Mesodermal cell (in vitro differentiated cells): Measurements from ENCODE around the gene ITGA8.

Experiments
- H3K27ac ChIP-seq: 2 replicates; pipeline ENCODE4 v1.7.0; 2013; ENCODE audit warnings: mild to moderate bottlenecking, low read depth, low read length, moderate library complexity; ENCODE audit not compliant: severe bottlenecking
- H3K36me3 ChIP-seq: 2 replicates; pipeline ENCODE4 v1.7.1; 2013; ENCODE audit warnings: mild to moderate bottlenecking, low read length, moderate library complexity; ENCODE audit not compliant: control insufficient read depth, insufficient read depth
- H3K4me1 ChIP-seq: one replicate; pipeline ENCODE4 v1.7.1; 2013; ENCODE audit warnings: mild to moderate bottlenecking, low read length; ENCODE audit not compliant: insufficient read depth, control insufficient read depth, poor library complexity, severe bottlenecking
- H3K4me3 ChIP-seq: 2 replicates; pipeline ENCODE4 v1.7.0; 2013; ENCODE audit warnings: low read length, control low read depth, mild to moderate bottlenecking; ENCODE audit not compliant: insufficient read depth, poor library complexity, severe bottlenecking; ENCODE audit errors: extremely low read depth
- H3K9me3 ChIP-seq: 2 replicates; pipeline ENCODE4 v1.7.1; 2013; ENCODE audit warnings: mild to moderate bottlenecking, low read length, moderate library complexity; ENCODE audit not compliant: control insufficient read depth
- WGBS, 2 experiments: methylation state at CpG; one replicate each; pipeline ENCODE4 v1.1.5; 2013; ENCODE audit warnings: missing lambda C conversion rate in 2 of 2; ENCODE audit not compliant: insufficient coverage in 2 of 2; 5-methylcytosine and 5-hydroxymethylcytosine counted together

The ITGA8 gene

DNA sequence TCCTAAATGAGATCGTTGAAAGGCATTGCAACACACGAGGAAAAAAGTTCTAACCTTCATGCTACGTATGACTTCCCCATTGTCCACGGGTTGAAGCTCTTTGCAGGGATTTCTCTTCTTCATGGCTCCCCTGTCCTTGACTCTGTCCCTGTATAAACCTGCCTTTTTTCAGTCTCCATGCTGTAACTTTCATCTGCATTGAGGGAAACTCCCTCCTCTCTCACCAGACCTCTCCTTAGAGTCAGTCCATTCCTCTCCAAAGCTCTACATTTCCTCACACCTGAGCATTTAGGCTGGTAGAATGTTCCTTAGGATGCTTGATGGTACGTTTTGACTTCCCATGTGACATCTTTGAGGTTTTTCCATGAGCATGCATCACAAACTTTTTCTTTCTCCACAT is 214.4 kb downstream of the ITGA8 start:
- Histone ChIP-seq H3K4me1 (peaks cover 8% of the 10 kb centered on the region), H3K4me3 (no peak overlapping the region), H3K27ac (no peak overlapping the region), H3K36me3 (no peaks in the 10 kb centered on the region), H3K9me3 (peaks cover 4% of the 10 kb centered on the region)
- WGBS, 2 experiments, result 94 to 96% methylated on average over 4 to 5 of the region's 5 CpGs

DNA sequence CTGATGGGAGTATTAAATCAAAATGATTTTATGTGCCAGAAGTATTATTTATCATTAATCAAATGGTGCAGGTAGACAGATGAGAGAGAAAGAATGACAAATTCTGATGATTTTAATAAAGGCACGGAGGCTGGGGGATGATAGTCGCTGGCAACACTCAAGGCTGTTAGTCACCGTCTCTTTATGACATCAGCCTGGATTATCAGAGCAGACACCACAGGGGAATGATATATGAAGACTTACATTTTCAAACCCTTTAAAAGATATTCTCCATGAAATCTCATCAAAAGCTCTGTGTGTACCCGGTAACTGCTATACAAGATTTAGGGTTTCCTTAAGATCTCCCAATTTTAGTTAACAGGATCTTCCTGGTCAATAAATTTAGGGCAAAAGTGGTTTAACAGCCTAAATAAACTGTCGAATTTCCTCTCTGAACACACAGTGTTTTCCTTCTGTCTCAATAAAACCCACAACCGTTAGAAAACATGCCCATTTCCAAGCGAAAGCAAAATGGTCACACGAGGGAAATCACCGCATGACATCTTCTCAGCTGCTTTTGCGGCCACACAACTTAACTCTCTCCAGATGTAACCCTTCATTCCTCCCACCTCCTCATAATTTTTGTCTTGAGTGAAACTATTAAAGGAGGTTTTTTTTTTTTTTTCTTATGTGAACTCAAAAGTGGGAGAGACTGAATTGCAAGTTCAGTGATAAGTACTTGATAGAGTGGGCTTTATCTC is 215.5 kb downstream of the ITGA8 start:
- H3K27ac ChIP-seq, result peak overlapping the region; percentile 67

DNA sequence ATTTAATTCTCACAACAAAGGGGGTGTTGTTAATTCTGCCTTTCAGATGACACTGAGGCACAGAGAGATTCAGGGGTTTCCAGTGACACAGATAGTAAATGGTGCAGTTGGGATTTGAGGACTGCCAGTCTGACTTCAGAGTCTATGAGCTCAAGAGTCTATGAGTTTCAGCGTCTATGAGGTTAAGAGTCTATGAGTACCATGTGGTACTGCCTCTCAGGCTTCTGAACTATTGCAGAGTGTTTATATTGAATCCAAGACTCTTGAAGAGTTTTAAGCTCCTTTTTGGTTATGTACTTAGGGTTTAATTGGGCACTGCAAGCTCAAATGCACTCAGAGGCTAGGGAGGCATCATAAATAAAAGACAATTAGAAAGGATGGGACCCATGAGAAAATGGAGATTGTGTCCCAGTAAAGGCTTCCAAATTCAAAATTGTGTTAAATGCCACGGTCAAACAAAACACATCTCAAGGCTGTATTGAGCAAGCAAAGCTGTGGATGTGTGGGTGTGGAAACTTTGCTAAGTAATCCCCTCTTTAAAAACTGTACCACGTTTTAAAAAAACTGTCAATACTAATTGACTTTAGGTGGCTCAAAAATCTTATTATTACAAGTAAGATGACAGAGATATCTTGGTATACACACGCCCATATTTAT is 224.7 kb downstream of the ITGA8 start:
- Histone ChIP-seq H3K4me3 (no peak overlapping the region), H3K27ac (no peak overlapping the region), H3K36me3 (no peaks in the 10 kb centered on the region), H3K4me1 (no peaks in the 10 kb centered on the region), H3K9me3 (no peaks in the 10 kb centered on the region)
- 80 to 88% methylated on average over 1 of the region's 4 CpGs for WGBS, 2 experiments

More for the DNA sequence above, 215.5 kb downstream of the ITGA8 start:
- Histone ChIP-seq H3K9me3 (peaks cover 4% of the 10 kb centered on the region), H3K4me1 (peaks cover 8% of the 10 kb centered on the region), H3K4me3 (no peak overlapping the region), H3K36me3 (no peaks in the 10 kb centered on the region)
- 86 to 88% methylated on average over 7 to 9 of the region's 10 CpGs for WGBS, 2 experiments

DNA sequence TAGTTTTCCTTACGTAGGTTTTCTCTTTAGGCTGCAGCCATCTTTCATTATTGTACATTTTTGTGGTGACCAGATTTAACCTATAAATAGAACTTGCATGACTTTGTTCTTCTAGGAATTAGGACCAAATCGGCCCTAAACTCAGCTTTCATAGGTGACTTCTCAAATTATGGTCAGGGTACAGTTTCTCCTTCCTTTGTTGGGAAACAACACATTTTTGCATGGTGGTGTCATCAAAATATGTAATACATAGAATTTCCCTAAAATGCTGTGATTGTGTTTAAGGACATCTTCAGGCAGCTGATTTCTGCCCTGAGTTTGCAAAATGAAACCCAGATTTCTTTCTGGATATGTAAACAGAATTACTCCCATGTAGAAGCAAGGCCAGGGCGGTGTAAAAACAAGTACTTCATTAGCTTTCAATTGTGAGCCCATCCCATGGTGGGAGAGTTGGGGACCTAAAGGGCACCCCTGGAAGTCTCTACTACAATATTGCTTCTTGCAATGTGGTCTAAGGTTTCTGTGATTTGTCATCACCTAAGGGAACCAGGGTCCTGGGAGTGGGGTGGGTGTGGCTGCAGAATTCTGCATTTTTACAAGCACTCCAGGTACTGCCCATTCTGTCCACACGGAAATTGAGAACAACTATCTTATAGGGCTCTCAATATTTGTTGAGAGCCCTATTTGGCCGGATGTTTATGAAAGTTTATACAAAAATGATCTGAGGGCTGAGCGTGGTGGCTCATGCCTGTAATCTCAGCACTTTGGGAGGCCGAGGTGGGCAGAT is 227.7 kb downstream of the ITGA8 start:
- H3K27ac ChIP-seq, result no peak overlapping the region
- H3K4me3 ChIP-seq, result no peak overlapping the region
- H3K4me1 ChIP-seq, result no peaks in the 10 kb centered on the region
- H3K9me3 ChIP-seq, result no peaks in the 10 kb centered on the region
- H3K36me3 ChIP-seq, result no peaks in the 10 kb centered on the region
- WGBS, 2 experiments, result 93 to 97% methylated on average over 3 to 4 of the region's 7 CpGs

DNA sequence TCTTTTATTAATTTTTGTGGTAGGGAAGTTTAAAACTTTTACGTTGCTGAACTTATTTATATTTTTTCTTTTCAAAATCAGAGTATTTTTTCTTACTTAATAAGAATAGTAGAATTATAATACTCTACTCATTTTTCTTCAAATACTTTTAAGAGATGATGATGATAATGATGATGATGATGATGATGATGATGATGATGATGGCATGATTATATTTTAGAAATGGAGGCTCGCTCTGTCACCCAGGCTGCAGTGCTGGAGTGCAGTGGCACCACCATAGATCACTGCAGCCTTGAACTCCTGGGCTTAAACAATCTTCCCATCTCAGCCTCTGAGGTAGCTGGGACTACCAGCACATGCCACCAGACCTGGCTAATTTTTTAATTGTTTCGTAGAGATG is 230.3 kb downstream of the ITGA8 start:
- Histone ChIP-seq H3K36me3 (no peaks in the 10 kb centered on the region), H3K4me1 (peaks cover 9% of the 10 kb centered on the region), H3K4me3 (no peak overlapping the region), H3K9me3 (no peaks in the 10 kb centered on the region), H3K27ac (no peak overlapping the region)
- WGBS, 2 experiments, result 92 to 100% methylated on average over 2 of the region's 3 CpGs

DNA sequence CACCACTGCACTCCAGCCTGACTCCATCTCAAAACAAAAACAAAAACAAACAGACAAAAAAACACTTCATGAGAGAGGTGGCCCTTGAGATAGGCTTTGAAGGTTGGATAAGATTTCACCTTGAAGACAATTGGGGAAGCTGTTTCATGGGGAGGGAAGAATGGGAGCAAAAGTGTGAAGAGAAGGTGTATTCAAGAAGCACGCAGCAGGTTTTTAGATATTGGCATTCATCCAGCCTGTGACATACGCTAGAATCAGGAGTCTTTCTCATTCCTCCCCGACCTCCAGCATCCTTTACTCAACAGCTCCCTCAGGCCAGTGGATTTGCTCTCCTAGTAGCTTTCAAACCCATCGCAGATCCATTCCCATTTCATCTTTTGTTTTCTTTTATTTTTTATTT is 232.3 kb downstream of the ITGA8 start:
- H3K4me3 ChIP-seq, result no peak overlapping the region
- peaks cover 16% of the 10 kb centered on the region for H3K4me1 ChIP-seq
- 50 to 61% methylated on average over 2 to 3 of the region's 4 CpGs for WGBS, 2 experiments
- H3K9me3 ChIP-seq, result no peaks in the 10 kb centered on the region
- no peak overlapping the region for H3K27ac ChIP-seq
- no peaks in the 10 kb centered on the region for H3K36me3 ChIP-seq

DNA sequence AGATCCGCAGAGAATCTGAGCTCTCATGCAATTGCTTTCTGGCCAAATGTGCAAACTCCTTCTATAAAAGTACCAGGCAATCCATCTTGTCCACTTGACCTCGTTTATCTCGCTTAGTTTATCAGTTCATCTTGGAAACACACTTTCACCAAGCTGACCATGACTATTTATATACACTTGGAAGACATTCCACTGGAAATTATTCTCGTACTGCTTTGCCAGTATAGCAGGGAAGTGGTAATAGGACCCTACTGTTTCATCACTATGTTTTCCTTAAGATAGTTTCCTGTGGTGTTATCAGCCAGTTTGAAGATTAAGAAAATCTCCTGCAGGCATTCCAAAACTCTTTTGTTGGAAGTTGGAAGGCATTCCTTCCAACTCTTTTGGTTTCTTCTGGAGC is 233.3 kb downstream of the ITGA8 start:
- Histone ChIP-seq H3K27ac (peak overlapping the region; percentile 68), H3K4me3 (no peak overlapping the region), H3K9me3 (no peaks in the 10 kb centered on the region), H3K4me1 (peaks cover 16% of the 10 kb centered on the region), H3K36me3 (no peaks in the 10 kb centered on the region)
- 80 to 93% methylated on average over 3 to 4 of the region's 4 CpGs for WGBS, 2 experiments

DNA sequence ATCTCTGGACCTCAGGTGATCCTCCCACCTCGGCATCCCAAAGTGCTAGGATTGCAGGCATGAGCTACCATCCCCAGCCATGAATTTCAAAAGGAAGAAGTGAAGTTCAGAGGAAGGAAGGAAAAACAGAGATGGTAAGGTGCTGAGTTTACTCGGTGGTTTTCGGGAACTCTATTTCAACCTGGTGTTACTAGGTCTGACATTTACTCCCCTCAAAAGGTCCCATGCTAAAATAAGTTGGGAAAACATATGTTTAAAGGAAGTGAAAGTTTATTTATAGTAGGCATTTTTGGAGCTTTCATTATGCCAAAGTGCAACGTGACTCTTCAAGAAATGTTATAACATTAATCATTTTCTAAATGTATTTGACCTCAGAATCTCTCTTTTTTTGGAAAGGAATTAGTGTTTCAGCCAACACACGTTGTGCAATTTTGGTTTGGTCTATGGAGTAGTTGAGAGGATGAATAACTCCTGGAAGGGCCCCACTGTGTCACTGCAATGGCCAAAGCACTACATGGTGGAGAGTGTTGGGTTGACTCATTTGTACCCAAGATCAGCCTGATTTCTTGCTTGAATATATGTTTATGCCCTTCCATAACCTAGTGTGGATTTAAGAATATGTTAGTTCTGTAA is 233.9 kb downstream of the ITGA8 start:
- Histone ChIP-seq H3K4me1 (peaks cover 16% of the 10 kb centered on the region), H3K4me3 (no peak overlapping the region), H3K9me3 (no peaks in the 10 kb centered on the region), H3K27ac (no peak overlapping the region), H3K36me3 (no peaks in the 10 kb centered on the region)
- WGBS, 2 experiments, result 91 to 100% methylated on average over 1 to 4 of the region's 5 CpGs

DNA sequence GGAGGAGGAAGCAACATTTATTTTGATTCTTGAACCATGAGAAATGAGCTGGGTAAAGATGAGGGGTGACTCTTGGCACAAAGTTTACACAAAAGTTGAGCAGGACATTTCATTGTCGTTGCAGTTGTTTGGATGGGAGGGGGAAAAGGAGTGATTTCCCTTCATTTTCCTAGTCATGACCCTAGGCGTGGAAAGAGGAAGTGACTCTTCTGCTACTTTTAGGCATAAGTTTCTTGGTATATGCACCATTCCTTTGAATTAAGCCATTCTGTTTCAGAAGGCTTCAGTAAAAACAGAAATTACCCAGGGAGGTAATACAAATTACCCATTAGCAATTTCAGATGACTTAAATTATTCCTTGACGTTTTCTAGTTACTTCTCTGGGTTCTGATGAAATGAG is 234.7 kb downstream of the ITGA8 start:
- Histone ChIP-seq H3K4me1 (peaks cover 16% of the 10 kb centered on the region), H3K27ac (no peak overlapping the region), H3K9me3 (no peaks in the 10 kb centered on the region), H3K4me3 (no peak overlapping the region), H3K36me3 (no peaks in the 10 kb centered on the region)
- whole genome bisulfite sequencing, 2 experiments, result 67% methylated on average over 1 of the region's 3 CpGs; no CpG with 5 or more reads in 1 of the 2 experiments

DNA sequence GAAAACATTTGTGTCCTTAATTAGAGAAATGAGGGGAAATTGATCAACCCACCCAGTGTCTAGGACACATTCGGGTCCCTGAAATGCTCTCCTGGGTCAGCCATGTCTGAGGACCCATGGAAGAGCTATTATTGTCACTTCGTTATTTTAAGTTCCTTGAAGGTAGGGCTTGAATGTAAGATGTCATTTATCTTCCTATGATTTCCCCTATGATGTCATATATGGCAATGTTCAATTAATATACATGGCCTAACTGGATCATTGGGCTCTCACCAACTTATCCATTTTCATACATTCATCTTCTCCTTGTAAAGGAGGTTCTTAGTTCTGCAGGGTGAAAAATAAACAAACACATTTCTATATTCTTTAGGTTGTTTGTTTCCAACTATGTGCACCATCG is 235.6 kb downstream of the ITGA8 start:
- 100% methylated on average over 1 of the region's 3 CpGs for WGBS, 2 experiments
- H3K9me3 ChIP-seq, result no peaks in the 10 kb centered on the region
- H3K4me1 ChIP-seq, result peaks cover 16% of the 10 kb centered on the region
- no peaks in the 10 kb centered on the region for H3K36me3 ChIP-seq
- no peak overlapping the region for H3K4me3 ChIP-seq
- H3K27ac ChIP-seq, result peak overlapping the region; percentile 60
